ENCODE measurements around the gene AMZ1.

The AMZ1 gene

GRCh38 chr7:2651847-2652735 is 35.9 kb upstream of the AMZ1 start:
- no peak for DNase-seq (ENCODE audit: low spot score)

- DNase-seq (ENCODE audit: low spot score) = no peak
Observed at GRCh38 chr7:2652736-2653060, 35.3 kb upstream of the AMZ1 start.

GRCh38 chr7:2654059-2654458 is 33.9 kb upstream of the AMZ1 start:
- DNase-seq (ENCODE audit: low spot score) = no peak

- DNase-seq (ENCODE audit: low spot score) = no peak
Observed at GRCh38 chr7:2655870-2656614, 32.0 kb upstream of the AMZ1 start.

GRCh38 chr7:2657208-2657607 is 30.8 kb upstream of the AMZ1 start:
- DNase-seq (ENCODE audit: low spot score) = no peak

GRCh38 chr7:2657920-2658671 is 29.9 kb upstream of the AMZ1 start:
- no peak for DNase-seq (ENCODE audit: low spot score)

- no peak for DNase-seq (ENCODE audit: low spot score)
Observed at GRCh38 chr7:2658941-2659340, 29.1 kb upstream of the AMZ1 start.

- DNase-seq (ENCODE audit: low spot score) = no peak
Observed at GRCh38 chr7:2659556-2660358, 28.2 kb upstream of the AMZ1 start.

- no peak for DNase-seq (ENCODE audit: low spot score)
Observed at GRCh38 chr7:2660359-2661095, 27.5 kb upstream of the AMZ1 start.

- no peak for DNase-seq (ENCODE audit: low spot score)
Observed at GRCh38 chr7:2661096-2661449, 26.9 kb upstream of the AMZ1 start.

GRCh38 chr7:2661602-2662272 is 26.3 kb upstream of the AMZ1 start:
- no peak for DNase-seq (ENCODE audit: low spot score)

- DNase-seq (ENCODE audit: low spot score) = no peak
Observed at GRCh38 chr7:2662273-2663120, 25.5 kb upstream of the AMZ1 start.

- no peak for DNase-seq (ENCODE audit: low spot score)
Observed at GRCh38 chr7:2663121-2663886, 24.7 kb upstream of the AMZ1 start.

- DNase-seq (ENCODE audit: low spot score) = no peak
Observed at GRCh38 chr7:2663960-2664359, 24.0 kb upstream of the AMZ1 start.

GRCh38 chr7:2665359-2665791 is 22.6 kb upstream of the AMZ1 start:
- no peak for DNase-seq (ENCODE audit: low spot score)

GRCh38 chr7:2666155-2666554 is 21.8 kb upstream of the AMZ1 start:
- DNase-seq (ENCODE audit: low spot score) = no peak

- DNase-seq (ENCODE audit: low spot score) = no peak
Observed at GRCh38 chr7:2666588-2667250, 21.3 kb upstream of the AMZ1 start.

GRCh38 chr7:2667843-2668242 is 20.2 kb upstream of the AMZ1 start:
- no peak for DNase-seq (ENCODE audit: low spot score)
